Measurements from ENCODE around the gene KIF26B.

Gene KIF26B

GRCh38 chr1:245589906-245590305 lies 435.1 kb downstream of the KIF26B start:
- no peak overlapping the region for H3K4me3 Mint-ChIP-seq
- H3K9me3 Mint-ChIP-seq = no peaks in the 10 kb centered on the region
- H3K36me3 Mint-ChIP-seq (ENCODE audit: insufficient read depth) = peaks cover 2% of the 10 kb centered on the region
- H3K27ac Mint-ChIP-seq (ENCODE audit: low read depth) = no peak overlapping the region
- no peaks in the 10 kb centered on the region for H3K4me1 Mint-ChIP-seq
- no peaks in the 10 kb centered on the region for H3K27me3 Mint-ChIP-seq
- ATAC-seq (replicated peaks; ENCODE audit: extremely low read depth, poor library complexity, severe bottlenecking) (no peak), DNase-seq (ENCODE audit: low spot score in 2 of 2) (no peak)

DNA sequence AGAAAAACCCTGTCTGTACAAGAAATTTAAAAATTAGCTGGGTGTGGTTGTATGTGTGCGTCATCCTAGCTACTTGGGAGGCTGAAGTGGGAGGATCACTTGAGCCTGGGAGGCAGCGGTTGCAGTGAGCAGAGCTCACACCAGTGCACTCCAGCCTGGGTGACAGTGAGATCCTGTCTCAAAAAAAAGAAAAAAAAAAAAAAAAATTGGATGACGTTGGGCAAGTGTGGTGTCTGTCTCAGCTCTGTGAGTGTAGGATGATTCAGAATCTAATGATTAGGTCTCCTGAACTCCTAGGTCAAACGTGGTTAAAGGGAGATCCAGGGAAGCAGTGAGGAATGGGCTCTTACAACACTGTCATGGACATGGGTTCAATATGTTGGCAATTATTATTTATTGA lies 435.9 kb downstream of the KIF26B start:
- H3K4me1 Mint-ChIP-seq = no peaks in the 10 kb centered on the region
- DNase-seq (ENCODE audit: low spot score in 2 of 2) = no peak
- H3K27ac Mint-ChIP-seq (ENCODE audit: low read depth) = no peak overlapping the region
- no peak overlapping the region for H3K4me3 Mint-ChIP-seq
- ATAC-seq (replicated peaks; ENCODE audit: extremely low read depth, poor library complexity, severe bottlenecking) = no peak
- H3K9me3 Mint-ChIP-seq = no peaks in the 10 kb centered on the region
- H3K27me3 Mint-ChIP-seq = no peaks in the 10 kb centered on the region
- peaks cover 2% of the 10 kb centered on the region for H3K36me3 Mint-ChIP-seq (ENCODE audit: insufficient read depth)

DNA sequence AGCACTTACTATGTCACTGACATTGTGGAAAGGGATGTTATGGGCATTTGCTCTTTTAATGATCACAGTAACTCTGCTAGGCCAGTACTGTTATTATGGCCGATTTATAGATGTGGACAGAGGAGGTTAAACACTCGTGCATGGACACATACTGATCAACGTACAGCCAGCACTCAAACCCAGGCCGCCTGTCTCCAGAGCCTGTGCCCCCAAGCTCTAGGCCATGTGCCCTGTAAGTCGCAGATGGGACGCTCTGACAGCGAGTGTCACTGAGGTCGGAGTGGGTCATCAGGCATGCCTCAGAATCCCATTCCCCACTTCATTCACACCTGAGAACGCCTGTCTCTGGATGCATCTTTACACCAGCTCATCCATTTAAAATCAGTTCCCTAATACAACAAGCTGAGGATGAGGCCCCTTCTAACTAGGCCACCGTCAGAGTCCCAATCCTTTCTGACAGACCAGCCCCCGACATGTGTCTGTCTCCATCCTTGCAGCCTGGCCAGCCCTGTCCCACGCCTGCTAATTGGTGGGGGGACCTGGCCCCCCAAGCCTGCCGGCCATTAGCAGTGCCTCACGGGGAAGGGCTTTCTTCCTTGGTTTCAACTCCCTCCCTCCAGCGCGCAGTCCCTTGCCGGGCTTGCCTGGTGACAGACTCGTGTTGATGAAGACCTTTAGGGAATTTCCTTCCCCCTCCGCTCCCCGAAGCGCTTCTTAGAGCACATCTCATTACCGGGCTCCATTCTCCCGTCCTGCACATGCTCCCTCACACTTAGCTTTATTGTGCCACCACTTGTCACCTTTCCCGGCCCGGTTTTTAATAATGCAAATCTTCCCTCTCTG lies 436.8 kb downstream of the KIF26B start:
- DNase-seq (ENCODE audit: low spot score in 2 of 2) (no peak), ATAC-seq (replicated peaks; ENCODE audit: extremely low read depth, poor library complexity, severe bottlenecking) (no peak)
- Mint-ChIP-seq H3K27me3 (no peaks in the 10 kb centered on the region), H3K27ac (ENCODE audit: low read depth) (no peak overlapping the region), H3K9me3 (no peaks in the 10 kb centered on the region), H3K4me3 (no peak overlapping the region), H3K36me3 (ENCODE audit: insufficient read depth) (peaks cover 2% of the 10 kb centered on the region), H3K4me1 (no peaks in the 10 kb centered on the region)

- no peak overlapping the region for H3K4me3 Mint-ChIP-seq
- no peak overlapping the region for H3K27ac Mint-ChIP-seq (ENCODE audit: low read depth)
- DNase-seq (ENCODE audit: low spot score in 2 of 2) (no peak), ATAC-seq (replicated peaks; ENCODE audit: extremely low read depth, poor library complexity, severe bottlenecking) (no peak)
- peaks cover 2% of the 10 kb centered on the region for H3K36me3 Mint-ChIP-seq (ENCODE audit: insufficient read depth)
- no peaks in the 10 kb centered on the region for H3K27me3 Mint-ChIP-seq
- H3K4me1 Mint-ChIP-seq = no peaks in the 10 kb centered on the region
- peaks cover 5% of the 10 kb centered on the region for H3K9me3 Mint-ChIP-seq
Measured at GRCh38 chr1:245592189-245592460, 437.3 kb downstream of the KIF26B start.

DNA sequence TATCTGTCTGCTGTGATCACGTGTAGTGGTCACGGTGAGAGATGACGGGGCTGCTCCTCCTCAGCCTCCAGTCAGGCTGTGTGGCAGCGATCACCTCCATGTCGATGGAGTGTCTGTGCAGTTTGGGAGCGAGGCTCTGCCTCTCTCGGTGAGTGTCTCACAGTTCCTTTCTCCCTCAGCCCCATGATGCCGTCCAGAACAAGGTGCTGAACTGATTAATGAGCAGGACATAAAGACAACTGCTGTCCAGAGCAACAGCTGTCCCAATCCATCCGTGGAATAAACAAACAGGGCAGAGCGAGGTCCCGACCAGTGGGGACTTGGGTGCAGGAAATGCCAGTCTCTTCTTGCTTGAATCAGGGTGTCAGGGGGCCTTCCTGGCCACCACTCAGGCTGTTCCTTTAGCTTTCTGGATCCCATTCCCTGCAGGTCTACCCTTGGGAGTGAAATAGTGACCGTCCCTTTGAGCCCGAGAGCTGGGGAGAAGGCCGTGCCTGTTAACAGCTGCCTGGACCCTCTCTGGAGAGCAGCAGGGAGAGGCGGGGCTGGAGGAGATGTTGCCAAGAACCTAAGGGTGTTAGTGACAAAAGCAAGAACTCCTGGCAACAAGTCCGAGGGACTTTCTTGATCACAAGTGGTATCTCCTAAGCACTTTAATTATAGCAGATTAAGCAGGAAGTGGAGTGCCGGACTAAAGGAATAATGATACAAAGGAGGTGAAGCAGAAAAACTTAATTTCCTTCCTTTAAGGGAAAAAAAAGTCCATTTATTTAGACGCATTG lies 443.9 kb downstream of the KIF26B start:
- H3K9me3 Mint-ChIP-seq = peaks cover 5% of the 10 kb centered on the region
- ATAC-seq (replicated peaks; ENCODE audit: extremely low read depth, poor library complexity, severe bottlenecking) (no peak), DNase-seq (ENCODE audit: low spot score in 2 of 2) (no peak)
- no peaks in the 10 kb centered on the region for H3K4me1 Mint-ChIP-seq
- no peaks in the 10 kb centered on the region for H3K27me3 Mint-ChIP-seq
- H3K4me3 Mint-ChIP-seq = no peak overlapping the region
- H3K36me3 Mint-ChIP-seq (ENCODE audit: insufficient read depth) = no peaks in the 10 kb centered on the region
- H3K27ac Mint-ChIP-seq (ENCODE audit: low read depth) = no peak overlapping the region

GRCh38 chr1:245599371-245600174 lies 444.8 kb downstream of the KIF26B start:
- H3K27ac Mint-ChIP-seq (ENCODE audit: low read depth) = no peak overlapping the region
- peaks cover 5% of the 10 kb centered on the region for H3K9me3 Mint-ChIP-seq
- no peak for ATAC-seq (replicated peaks; ENCODE audit: extremely low read depth, poor library complexity, severe bottlenecking)
- H3K4me3 Mint-ChIP-seq = no peak overlapping the region
- no peaks in the 10 kb centered on the region for H3K36me3 Mint-ChIP-seq (ENCODE audit: insufficient read depth)
- no peak for DNase-seq (ENCODE audit: low spot score in 2 of 2)
- H3K4me1 Mint-ChIP-seq = no peaks in the 10 kb centered on the region
- H3K27me3 Mint-ChIP-seq = no peaks in the 10 kb centered on the region

- no peak for DNase-seq (ENCODE audit: low spot score in 2 of 2)
- Mint-ChIP-seq H3K27me3 (peaks cover 3% of the 10 kb centered on the region), H3K36me3 (ENCODE audit: insufficient read depth) (no peaks in the 10 kb centered on the region), H3K9me3 (peaks cover 5% of the 10 kb centered on the region), H3K27ac (ENCODE audit: low read depth) (no peak overlapping the region), H3K4me3 (no peak overlapping the region), H3K4me1 (no peaks in the 10 kb centered on the region)
- no peak for ATAC-seq (replicated peaks; ENCODE audit: extremely low read depth, poor library complexity, severe bottlenecking)
Measured at GRCh38 chr1:245600658-245601057, 445.9 kb downstream of the KIF26B start.

DNA sequence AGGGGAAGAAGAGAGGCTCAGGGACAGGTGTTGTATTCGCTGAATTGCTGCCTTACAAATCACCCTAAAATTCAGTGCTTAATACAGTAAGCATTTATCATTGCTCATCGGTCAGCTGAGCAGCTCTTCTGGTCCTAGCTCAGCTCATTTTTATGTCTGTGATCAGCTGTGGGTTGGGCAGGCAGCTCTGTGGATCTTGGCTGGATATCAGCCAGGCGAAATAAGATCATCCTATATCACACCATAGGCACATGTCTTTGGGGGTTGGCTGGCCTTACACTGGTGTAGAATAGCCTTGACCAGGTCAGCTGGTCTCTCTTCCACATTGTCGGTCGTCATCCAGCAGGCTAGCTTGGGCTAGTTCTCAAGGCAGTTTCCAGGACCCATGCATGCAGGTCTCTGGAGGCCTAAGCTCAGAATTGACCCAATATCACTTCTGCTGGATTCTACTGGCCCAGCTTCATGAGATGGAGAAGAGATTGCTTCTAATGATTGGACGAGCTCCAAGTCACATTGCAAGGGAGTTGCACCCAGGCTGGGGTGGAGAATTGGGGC lies 448.6 kb downstream of the KIF26B start:
- H3K27ac Mint-ChIP-seq (ENCODE audit: low read depth) = no peak overlapping the region
- no peak overlapping the region for H3K4me3 Mint-ChIP-seq
- DNase-seq (ENCODE audit: low spot score in 2 of 2) = no peak
- ATAC-seq (replicated peaks; ENCODE audit: extremely low read depth, poor library complexity, severe bottlenecking) = no peak
- peaks cover 15% of the 10 kb centered on the region for H3K27me3 Mint-ChIP-seq
- no peaks in the 10 kb centered on the region for H3K36me3 Mint-ChIP-seq (ENCODE audit: insufficient read depth)
- H3K9me3 Mint-ChIP-seq = no peaks in the 10 kb centered on the region
- no peaks in the 10 kb centered on the region for H3K4me1 Mint-ChIP-seq

GRCh38 chr1:245604979-245605378 lies 450.2 kb downstream of the KIF26B start:
- DNase-seq (ENCODE audit: low spot score in 2 of 2) = no peak
- Mint-ChIP-seq H3K4me1 (no peaks in the 10 kb centered on the region), H3K9me3 (no peaks in the 10 kb centered on the region), H3K36me3 (ENCODE audit: insufficient read depth) (no peaks in the 10 kb centered on the region), H3K4me3 (no peak overlapping the region), H3K27me3 (peaks cover 16% of the 10 kb centered on the region), H3K27ac (ENCODE audit: low read depth) (no peak overlapping the region)
- ATAC-seq (replicated peaks; ENCODE audit: extremely low read depth, poor library complexity, severe bottlenecking) = no peak

DNA sequence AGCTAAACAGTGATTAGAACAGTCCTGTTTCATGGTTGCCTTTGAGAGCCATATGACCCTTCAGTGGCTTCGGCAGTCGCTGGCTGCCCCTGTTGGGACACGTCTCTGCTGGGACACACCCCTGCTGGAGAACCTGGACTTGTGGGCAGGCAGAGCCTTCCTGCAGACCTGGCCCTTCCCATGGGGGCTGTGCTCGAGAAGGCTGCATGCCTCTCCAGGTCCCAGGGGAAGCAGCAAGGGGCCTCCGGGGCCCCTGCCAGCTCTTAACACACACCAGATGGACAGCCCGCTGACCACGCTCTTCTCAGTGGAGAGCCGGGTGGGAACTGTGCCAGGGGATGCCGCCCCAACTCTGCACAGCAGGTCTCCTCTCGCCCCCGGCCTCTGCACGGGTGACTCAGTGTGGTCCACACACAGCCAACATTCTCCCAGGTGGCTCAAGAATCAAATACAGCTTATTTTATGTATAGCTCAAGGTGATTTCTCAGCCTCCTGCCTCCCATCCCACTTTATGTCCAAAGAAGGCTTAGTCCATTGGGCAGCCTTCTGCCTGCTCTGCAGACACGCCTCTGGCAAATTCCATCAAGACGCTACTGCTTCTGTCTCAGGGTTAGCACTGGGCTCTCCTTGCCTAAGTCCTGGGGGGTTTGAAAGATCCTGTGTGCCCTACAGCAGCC lies 450.8 kb downstream of the KIF26B start:
- Mint-ChIP-seq H3K36me3 (ENCODE audit: insufficient read depth) (no peaks in the 10 kb centered on the region), H3K9me3 (no peaks in the 10 kb centered on the region), H3K27ac (ENCODE audit: low read depth) (no peak overlapping the region), H3K4me1 (no peaks in the 10 kb centered on the region), H3K27me3 (peaks cover 22% of the 10 kb centered on the region), H3K4me3 (no peak overlapping the region)
- no peak for ATAC-seq (replicated peaks; ENCODE audit: extremely low read depth, poor library complexity, severe bottlenecking)
- no peak for DNase-seq (ENCODE audit: low spot score in 2 of 2)

DNA sequence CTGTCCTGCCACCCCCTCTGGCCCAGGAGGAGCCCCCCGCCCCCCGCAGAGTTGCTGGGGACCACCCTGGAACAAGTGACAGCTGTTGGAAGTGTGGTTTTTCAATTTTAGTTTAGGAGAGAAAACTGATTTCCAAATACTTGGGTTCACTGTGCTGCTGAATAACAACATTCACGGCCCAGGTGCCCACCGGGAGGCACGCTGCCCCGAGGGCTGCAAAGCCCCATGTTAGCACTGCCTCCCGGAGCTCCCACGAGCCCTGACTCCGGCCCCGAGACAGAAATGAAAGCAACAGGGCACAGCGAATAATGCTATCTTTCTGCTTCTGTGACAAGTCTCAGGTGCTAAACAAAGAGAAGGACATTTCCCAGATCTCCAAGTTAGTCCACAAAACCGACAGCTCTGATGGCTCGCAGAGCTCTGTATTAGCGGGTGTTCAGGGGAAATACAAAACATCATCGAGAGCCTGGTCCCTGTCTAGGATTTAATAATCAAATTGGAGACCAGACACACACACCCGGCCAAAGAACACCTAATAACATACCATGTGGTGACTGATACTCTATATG lies 451.5 kb downstream of the KIF26B start:
- no peaks in the 10 kb centered on the region for H3K9me3 Mint-ChIP-seq
- DNase-seq (ENCODE audit: low spot score in 2 of 2) (no peak), ATAC-seq (replicated peaks; ENCODE audit: extremely low read depth, poor library complexity, severe bottlenecking) (no peak)
- no peak overlapping the region for H3K27ac Mint-ChIP-seq (ENCODE audit: low read depth)
- peaks cover 22% of the 10 kb centered on the region for H3K27me3 Mint-ChIP-seq
- no peaks in the 10 kb centered on the region for H3K4me1 Mint-ChIP-seq
- H3K36me3 Mint-ChIP-seq (ENCODE audit: insufficient read depth) = no peaks in the 10 kb centered on the region
- H3K4me3 Mint-ChIP-seq = no peak overlapping the region

DNA sequence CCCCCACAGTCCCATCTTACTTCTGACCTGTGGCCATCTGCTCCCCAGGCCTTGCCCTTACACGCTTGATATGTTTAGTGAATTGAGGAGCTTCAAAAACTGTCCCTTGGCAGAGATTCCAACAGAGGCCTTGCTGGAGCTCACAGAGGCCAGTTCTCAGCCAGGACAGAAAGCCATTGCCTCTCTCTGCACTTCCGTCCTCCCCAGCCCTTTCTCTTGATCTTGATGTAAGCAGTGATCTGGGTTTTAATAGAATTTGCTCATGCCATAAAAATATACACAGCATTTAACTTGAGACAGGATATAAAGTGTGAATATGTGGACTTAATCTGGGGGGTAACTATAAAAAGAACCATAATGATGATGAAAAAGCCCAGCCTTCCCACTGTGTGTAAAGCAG lies 453.5 kb downstream of the KIF26B start:
- Mint-ChIP-seq H3K27me3 (peaks cover 22% of the 10 kb centered on the region), H3K4me3 (no peak overlapping the region), H3K9me3 (no peaks in the 10 kb centered on the region), H3K27ac (ENCODE audit: low read depth) (no peak overlapping the region), H3K4me1 (no peaks in the 10 kb centered on the region), H3K36me3 (ENCODE audit: insufficient read depth) (peaks cover 2% of the 10 kb centered on the region)
- ATAC-seq (replicated peaks; ENCODE audit: extremely low read depth, poor library complexity, severe bottlenecking) (no peak), DNase-seq (ENCODE audit: low spot score in 2 of 2) (no peak)
